CD4-positive, alpha-beta T cell treated with Interleukin-17A for 4 hours (primary cell): Measurements from ENCODE around the gene WBP1.
"Not testable (repeated sequence)": the region's sequence is repeated elsewhere in the genome, so short reads cannot be mapped to it uniquely, and the experiment has no call there.

ENCODE experiments used
- DNase-seq: peaks from one replicate; pipeline ENCODE4 v3.0.0-alpha.2; 2020; ENCODE audit warnings: mixed read lengths

Gene WBP1

DNA sequence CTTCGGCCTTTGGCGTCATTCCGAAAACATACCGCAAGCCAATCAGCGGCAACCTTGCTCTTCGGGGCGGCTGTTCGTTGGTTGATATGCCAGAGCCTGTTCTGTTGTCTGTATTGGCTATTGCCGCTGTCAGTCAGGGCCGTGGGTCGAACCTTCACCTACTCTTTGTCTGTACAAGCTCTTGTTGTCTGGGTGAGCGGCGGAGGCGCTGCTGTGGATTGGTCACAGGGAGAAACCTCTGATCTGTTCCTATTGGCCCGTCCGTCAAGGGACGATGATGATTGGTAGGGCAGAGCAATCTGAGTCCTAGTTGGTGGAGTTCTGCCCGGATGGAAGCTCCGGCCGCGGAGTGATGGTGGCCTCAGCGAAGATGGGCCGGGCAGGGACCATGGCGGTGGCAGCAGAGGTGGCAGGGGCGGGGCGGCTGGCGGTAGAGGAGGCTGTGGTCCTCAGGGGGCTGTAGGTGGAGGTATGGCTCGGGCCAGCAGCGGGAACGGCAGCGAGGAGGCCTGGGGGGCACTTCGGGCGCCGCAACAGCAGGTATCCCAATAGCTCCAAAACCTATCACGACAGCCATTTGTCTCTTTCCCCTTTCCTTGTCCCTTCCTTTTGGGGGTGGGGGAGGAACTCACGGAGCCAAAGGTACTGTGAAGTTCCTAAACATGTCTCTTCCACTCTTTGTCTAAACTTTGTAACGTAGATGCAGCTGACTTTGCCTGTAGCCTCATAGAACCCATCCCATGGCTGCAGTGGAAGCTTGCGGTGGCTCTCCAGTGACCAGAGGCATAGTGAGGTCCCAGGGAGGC lies at the start of gene WBP1:
WBP1 (plus strand) TSS at position 307 of the 806 bp plus-strand sequence; CDS start at position 472, 165 bp downstream.
- peak; percentile 98 for DNase-seq

DNA sequence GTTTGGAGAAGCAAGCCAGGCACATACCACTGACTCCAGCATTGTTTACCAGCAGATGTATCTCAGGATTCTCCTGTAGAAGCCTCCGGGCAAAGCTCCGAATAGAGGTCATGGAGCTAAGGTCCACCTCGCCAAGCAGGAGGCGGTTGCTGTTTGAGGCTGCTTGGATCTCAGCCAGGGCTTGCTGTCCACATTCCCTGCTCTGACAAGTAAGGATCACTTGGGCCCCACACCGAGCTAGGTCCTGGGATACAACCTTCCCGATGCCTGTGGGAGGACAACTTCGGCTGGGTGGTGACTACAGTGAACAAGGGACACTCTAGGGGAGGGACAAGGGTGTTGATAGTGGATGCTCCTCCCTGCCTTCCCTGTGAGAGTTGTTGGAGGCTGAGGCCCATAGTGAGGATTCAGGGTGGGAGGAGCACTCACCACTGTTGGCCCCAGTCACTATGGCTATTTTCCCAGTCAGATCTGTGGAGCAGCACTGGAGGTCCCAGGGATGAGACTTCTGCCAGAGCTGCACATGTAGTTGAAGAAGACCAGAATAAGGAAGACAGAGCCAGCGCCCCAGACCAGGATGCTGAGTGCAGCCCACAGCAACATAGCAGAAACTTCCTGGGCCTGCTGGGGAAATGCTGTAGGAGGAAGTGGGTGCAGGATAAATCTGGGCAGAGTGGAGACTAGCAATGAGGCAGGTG lies 45.1 kb upstream of the WBP1 start:
- DNase-seq = no peak

DNA sequence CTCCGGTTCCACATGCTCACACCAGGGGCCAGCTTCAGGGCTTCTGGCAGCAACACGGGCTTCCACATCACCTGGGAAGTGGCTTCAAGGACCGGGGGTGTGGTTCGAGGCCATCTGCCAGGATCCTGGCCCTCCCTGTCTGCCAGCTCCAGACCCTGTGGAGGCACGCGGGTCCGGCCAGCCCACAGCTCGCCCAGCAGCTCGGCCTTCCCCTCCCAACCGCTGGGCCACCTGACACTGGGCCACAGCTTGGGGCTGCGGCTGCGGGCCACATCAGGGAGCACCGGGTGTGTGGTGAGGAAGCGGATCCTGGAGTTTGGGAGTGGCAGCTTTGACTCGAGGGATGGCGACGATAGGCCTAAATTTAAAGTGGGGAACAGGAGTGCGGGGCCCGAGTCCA lies 43.8 kb upstream of the WBP1 start:
- no peak for DNase-seq

DNA sequence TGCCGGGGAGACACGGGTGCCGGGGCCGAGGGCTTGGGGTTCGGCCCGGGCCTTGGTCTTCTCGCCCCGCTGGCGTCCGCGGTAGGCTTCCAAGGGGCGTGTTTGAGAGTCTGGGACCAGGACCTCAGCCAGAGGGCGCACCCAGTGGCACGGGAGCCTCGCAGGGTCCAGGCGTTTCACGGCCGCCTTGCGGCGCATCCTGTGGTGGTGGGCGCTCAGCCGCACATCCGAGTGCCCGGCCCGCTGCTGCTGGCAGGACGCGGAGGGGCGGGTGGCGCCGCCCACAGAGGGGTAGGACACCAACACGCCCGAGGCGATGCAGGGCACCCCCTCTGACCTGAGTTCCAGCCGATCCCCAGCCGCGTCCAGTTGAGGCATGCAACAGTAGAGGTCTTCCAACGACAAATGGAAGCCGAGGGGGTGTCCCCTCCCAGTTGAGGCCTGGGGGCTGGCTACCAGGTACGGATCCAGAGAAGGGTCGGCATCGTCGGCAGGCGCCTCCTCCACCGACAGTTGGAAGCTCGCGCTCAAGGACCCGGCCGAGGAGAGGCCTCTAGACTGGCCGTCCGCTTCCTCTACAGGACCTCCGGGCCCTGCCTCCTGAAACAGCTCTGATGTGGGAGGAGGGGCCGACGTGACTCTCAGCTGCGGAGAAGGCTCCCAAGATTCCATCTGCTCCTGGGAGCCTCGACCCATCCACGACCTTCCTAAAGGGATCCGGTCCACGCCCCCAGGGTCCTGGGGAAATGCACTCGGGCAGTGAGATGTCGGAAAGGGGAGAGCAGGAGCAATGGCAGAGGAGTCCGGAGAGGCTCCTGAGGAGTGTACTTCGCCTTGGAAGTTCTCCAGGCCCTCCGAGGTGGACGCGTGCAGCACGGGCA lies 43.1 kb upstream of the WBP1 start:
- DNase-seq = peak; percentile 58

DNA sequence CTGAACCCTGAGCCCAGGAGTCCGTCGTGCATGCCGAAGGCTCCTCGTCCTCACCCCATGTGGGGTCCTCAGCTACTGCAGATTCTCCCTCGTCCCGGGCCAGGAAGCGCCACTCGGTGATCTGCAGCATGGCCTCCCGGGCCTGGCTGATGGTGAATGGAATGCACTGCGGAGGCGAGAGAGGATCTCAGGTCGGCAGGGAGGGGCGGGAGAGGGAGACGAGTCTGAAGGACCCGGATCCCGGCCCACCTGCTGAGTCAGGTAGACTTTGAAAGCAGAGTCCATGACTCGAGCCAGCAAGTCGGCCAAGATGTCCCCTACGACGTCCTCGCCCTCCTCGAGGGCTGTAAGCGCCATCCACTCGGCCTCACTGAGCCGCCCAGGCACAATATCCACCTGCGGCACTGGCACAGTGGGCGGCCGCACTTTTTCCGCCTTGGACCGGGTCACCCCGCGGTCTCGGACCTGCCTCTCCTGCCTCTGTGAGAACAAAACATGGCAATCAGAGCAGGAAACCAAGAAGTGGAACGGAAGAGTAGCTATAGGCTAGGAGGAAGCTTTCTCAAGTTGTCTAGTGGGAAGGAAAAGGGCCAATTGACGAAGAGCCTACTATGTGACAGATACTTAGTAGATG lies 42.4 kb upstream of the WBP1 start:
- peak; percentile 13 for DNase-seq

DNA sequence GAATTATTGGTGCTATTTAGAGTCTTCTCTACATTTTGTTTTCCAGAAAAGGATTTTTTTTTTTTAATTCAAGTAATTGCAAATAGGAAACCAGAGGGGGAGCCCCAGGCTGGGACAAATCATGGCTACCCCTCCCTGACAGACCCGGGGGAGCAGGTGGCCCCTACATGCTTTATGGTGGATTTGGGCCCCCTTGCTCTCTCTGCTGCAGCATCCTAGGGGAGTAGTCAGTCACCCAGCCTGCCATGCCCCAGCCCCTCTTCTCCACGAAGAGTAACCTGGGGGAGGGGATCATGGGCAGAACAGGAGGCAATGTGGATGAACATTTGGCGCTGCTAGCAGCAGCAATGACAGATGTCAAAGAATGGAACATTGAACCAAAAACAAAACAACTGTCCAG lies 41.5 kb upstream of the WBP1 start:
- peak; percentile 17 for DNase-seq

DNA sequence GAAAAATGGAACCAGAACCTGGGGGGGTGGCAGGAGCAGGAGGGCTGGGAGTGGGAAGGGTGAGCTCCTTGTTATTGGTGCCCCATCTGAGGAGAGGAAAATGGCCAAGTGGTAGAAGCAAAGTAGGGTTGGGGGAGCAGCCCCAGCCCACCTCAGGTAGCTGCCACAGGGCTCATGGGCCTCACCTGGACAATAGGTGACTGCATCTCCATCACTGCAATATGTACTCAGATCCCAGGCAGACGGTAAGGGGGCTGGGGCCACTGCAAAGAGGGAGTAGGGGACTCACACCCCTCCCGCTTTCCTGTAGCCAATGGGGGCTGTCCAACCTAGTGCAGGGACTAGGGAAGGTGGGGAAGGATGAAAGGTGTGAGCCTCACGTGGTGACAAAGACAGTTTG lies 41.0 kb upstream of the WBP1 start:
- no peak for DNase-seq

DNA sequence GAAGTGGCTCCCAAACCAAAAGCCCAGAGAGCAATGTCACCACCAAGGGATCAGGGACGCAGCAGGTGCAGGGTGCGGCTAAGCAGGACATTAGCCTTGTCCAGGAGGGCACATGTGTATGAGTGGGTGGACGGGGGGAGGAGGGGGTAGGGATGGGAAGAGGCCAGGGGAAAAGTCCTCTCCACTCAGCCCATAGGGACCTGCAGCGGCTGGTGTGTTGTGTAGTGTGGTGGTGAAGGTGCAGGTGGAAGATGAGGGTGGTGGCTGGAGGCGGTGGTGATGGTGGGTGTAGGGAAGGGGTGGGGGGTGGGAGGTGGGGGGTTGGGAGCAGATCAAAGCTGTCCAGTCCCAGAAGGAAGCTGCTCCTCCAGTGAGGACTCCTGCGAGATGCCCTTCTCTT lies 40.5 kb upstream of the WBP1 start:
- no peak for DNase-seq

DNA sequence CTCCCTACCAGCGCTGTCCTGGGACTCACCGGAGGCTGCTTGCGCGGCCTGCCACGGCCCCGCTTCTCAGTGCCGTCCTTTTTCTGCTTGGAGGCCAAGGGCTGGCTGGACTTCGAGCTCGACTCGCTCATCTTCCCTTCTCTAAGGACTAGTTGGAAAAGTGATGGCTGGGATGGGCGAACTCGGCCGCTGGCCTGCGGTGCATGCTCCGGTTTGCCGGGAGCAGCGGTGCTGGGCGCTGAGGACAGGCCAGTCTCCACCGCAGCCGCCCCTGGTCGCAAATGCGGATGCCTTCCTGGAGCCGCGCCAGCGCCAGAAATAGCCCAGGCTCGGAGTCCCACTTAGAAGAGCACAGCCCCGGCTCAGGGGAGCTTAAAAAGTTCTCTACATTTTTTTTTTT lies 39.9 kb upstream of the WBP1 start:
- DNase-seq = no peak

DNA sequence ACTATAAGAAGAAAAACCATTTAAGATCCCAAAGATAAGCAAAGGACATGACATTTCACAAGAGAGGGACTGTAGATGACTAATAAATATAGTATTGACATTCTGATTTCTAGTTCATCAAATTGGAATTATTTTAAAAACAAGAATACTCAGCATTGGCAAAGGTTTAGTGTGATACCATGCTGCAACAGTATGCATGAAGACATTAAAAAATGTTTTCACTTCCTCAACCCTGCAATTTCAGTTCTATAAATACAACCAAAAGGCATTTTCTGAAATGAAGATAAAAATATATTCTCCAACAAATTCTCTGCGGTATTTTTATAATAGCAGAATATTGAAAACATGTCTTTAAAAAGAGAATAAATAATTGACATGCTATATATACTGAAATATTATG lies 38.9 kb upstream of the WBP1 start:
- no peak for DNase-seq

DNA sequence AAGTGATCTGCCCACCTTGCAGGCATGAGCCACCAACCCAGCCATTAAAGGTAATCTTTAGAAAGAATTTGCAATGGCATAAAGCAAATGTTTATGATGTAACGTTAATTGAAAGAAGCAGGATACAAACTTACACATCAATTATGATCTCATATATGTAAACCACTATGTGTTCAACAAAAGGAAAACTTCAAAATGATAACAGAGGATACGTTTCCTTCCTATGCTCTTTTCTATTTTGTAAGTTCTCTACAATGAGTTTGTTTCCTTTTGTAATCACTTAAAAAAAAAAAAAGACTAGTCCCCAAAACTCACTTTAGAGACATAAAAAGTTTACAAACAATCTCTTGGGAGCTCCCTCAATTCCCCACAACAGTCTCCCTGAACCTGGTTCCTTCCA lies 38.2 kb upstream of the WBP1 start:
- no peak for DNase-seq

DNA sequence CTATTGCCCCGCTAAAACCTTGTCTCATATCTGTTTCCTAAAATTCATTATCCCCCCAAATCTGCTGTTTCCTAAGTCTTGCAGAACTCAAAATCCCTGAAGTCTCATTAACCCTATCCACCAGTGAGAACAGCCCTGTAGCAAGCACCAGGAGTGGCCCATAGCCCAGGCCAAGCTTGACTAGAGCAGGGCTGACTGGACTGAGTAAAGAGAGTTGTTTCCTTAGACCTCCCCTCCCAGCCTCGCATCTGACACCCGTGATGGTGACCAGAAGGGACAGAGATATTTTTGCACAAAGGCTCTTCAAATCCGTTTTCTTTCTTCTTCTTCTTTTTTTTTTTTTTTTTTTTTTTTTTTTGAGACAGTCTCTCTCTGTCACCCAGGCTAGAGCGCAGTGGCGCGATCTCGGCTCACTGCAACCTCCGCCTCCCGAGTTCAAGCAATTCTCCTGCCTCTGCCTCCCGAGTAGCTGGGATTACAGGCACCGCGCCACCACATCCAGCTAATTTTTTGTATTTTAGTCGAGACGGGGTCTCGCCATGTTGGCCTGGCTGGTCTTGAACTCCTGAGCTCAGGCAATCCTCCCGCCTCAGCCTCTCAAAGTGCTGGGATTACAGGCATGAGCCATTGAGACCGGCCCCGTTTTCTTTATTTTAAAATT lies 37.7 kb upstream of the WBP1 start:
- DNase-seq = not testable (repeated sequence)

DNA sequence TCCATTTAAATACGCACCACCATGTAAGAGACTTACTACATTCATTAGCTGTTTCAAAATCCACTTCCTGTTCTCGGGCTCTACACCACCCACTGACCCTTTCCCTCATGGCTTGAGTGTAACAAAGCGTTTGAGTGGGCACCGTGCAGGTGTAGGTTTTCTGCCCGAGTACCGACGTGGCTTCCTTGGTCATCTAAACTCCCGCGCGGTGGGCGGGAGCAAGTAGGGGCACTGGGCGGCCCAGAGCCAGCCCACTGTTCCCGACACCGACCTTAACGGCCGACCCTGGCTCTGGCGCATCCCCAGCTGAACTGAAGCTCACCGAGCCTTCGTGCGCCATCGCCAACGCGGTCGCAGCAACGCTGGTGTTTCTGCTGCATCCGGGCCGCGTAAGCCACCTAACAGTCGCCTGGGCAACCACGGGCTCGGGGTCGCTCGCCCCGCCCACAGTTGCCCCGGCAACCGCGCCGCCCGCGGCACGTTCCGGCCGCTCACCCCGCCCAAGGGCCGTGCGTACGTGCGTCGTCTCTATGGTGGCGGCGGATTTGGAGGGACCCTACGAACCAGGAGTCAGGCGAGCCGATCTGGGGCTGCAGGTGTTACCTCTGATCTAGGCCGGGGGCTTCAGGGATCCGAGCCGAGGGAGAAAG lies 36.9 kb upstream of the WBP1 start, which contains the start of the genes C2orf81 and WDR54:
C2orf81 (minus strand) TSS at position 399 of the 650 bp plus-strand sequence; CDS start at position 340, 59 bp downstream.
WDR54 (plus strand) TSS at position 510 of the 650 bp plus-strand sequence. CDS start 424 bp downstream, outside the sequence.
- DNase-seq = peak; percentile 97

DNA sequence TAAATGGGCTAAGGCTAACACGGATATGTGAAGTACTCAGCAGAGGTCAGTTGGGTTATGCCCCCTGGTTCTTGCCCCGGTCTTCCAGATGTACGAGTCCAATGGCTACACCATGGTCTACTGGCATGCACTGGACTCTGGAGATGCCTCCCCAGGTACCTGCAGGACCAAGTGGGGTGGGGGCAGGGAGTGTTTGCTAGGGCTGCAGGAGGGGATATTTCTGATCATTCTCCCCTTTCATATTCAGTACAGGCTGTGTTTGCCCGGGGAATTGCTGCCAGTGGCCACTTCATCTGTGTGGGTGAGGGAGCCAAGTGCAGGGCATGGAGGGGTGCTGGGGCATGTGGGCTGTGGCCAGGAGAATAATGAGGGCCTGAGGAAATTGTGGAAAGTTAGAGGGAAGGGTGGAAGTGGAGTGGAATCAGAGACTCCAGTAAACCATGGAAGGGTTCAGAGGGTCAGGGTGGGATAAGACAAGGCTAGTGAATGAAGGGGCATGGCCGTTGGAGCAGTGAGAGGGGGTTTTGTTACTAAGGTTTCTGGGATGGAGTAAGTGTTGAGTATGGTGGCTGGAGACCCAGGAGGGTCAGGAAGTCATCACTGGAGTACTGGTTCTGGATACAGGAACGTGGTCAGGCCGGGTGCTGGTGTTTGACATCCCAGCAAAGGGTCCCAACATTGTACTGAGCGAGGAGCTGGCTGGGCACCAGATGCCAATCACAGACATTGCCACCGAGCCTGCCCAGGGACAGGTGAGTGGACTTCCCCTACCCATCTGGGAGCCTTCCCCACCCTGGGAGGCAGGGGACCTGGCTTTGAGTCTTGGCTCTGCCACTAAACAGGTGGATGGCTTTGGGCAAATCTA lies 34.8 kb upstream of the WBP1 start:
- DNase-seq = no peak

DNA sequence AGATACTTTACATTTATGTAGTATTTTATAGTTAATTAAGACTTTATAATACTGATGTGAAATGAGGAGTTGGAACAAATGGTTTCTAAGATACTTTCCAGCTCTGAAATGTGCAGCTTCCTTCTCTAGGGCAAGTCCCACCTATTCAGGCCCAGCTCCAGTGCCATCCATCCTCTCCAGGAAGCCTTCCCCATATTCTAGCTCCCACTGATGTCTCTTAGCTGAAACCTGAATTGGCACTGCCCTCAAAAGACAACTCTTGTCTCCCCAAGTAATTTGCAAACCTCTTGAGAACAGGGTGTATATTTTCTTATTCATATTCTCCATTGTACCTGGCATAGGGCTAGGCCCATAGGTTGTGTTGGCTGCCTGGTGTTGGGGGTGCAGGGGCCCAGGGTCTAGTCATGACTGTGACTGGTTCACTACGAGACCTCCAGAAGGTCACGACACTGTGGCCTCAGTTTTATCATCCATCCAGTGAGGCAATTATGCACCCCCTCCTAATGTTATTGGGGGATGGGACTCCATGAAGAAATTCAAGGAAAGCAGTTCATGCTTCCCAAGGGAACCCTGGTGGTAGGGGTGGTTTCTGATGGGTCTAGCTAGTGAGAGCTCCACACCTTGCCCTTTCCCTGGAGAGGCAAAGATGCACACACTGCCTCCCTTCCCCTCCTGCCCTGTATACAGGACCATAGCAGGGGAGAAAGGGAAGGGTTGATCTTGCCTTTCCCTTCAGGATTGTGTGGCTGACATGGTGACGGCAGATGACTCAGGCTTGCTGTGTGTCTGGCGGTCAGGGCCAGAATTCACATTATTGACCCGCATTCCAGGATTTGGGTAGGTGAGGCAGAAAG lies 33.9 kb upstream of the WBP1 start:
- DNase-seq = no peak

DNA sequence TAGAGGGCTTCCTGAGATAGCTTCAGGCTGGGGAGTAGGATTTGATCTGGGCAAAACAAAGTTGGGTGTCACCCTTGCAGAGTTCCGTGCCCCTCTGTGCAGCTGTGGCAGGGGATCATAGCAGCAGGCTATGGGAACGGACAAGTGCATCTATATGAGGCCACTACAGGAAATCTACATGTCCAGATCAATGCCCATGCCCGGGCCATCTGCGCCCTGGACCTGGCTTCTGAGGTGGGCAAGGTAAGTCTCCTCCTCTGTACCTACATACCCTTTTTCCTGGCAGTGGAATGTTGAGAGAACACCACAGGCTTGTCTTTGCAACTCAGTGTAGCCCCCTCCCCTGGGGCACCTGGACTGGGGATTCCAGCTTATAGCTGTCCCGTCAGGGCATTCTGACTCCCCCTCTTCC lies 33.2 kb upstream of the WBP1 start:
- no peak for DNase-seq

DNA sequence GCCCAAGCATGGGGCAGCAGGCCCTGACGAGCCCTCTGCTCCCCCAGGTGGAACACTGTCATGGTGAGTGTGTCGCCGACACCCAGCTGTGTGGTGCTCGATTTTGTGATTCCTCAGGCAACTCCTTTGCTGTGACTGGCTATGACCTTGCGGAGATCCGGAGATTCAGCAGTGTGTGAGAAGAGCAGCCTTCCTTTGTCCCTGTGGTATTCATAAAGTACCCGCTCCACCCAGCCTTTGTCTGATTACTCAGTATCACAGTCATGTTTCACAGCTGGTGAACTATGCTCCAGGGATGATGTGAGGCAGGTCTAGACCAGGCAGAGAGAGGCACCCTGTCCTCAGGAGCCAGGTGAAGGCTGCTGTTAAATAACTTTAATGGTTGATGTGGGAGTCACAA lies 32.7 kb upstream of the WBP1 start:
- no peak for DNase-seq

DNA sequence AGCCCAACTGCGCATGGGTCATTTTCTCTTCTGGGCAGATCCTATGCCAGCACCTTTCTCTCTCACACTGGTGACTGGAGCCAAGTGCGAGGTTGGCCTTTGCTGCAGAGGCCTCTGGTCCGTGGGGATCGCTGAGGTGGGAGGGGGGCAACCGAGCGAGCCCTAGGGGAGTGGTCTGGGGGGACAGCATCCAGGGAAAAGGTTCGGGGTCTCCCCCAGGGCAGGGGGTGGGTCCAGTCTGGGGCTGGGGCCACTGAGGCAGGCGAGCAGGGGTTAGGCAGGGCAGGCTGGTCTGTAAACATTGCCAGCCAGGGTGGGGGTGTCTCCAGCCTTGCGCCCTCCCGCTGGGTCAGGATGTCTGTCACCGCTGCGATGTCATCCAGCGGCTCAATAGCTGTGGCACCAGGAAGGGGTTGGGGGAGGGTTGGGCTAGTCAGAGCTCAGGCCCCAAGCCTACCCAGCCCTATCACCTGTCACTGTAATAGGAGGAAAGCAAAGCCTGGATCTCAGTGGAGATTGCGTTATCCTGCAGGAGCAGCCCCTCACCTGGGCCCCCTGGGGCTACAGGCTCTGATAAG lies 32.0 kb upstream of the WBP1 start:
- no peak for DNase-seq

DNA sequence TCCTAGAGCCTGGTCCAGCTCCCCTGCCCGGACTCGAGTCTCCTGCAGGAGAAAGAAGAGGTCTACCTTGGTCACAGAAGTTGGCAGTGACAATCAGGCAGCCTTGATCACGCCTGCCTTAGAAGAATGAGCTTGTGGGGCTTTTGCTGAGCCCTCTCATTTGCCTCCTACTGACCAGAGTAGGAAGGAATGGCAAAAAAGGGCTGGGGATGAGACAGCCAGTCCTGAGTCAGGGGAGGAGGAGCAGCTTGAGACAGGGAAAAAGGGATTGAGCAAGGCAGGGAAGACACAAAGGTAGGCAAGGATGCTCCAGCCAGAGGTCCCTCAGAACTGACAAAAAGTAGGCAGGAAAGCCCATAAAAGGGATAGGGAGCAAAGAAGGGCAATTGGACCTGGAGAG lies 30.7 kb upstream of the WBP1 start:
- no peak for DNase-seq
